Bronchial epithelial cell (primary cell): Measurements from ENCODE around the gene MYH3. TPM values are rescaled to one million over a fixed set of nuclear protein-coding genes. Genes with fewer than 3 reads are reported as not detected.
A peak's percentile ranks its signal among the peaks of the same experiment; 100 is the strongest.
"Not testable (repeated sequence)": the region's sequence is repeated elsewhere in the genome, so short reads cannot be mapped to it uniquely, and the experiment has no call there.

Source experiments
- DNase-seq: peaks from one replicate; pipeline ENCODE4 v3.0.0-alpha.2; 2010; ENCODE audit warnings: low read depth
- FAIRE-seq: peaks from 2 replicates; lab custom pipeline; 2011; peaks lifted over from hg19 to GRCh38; lab: Jason Lieb, UNC
- H3K27me3 ChIP-seq: 2 replicates; pipeline ENCODE4 v1.5.1; 2011; ENCODE audit warnings: low read length; ENCODE audit not compliant: control insufficient read depth, insufficient read depth
- H3K36me3 ChIP-seq: 2 replicates; pipeline ENCODE4 v1.5.1; 2011; ENCODE audit warnings: low read length; ENCODE audit not compliant: control insufficient read depth, insufficient read depth
- H3K4me3 ChIP-seq: 2 replicates; pipeline ENCODE4 v1.5.1; 2011; ENCODE audit warnings: mild to moderate bottlenecking, low read depth, low read length, control low read depth
- CTCF ChIP-seq: IDR thresholded peaks from 2 replicates; pipeline ENCODE4 v1.5.1; 2011; ENCODE audit warnings: mild to moderate bottlenecking, moderate library complexity, low read length, control low read depth, inconsistent platforms; ENCODE audit not compliant: insufficient read depth, severe bottlenecking
- total RNA-seq: library from RNA; depleted of rRNA; stranded (reverse); fragments of >200 nt; gene quantifications from 2 replicates; pipeline ENCODE4 v1.2.1, GENCODE V29; 2014

Gene MYH3
- total RNA-seq, 1 donor from 2014 or later: 1.1 TPM

GRCh38 chr17:10697092-10698081 is 40.3 kb upstream of the MYH3 start, which contains the start of the genes ADPRM and SCO1:
TSS of gene ADPRM (plus strand) at chr17:10697594. CDS start at chr17:10704927, 7,333 bp downstream.
TSS of gene SCO1 (minus strand) at chr17:10697533. CDS start at chr17:10697507, 26 bp downstream.
- FAIRE-seq: no peak

GRCh38 chr17:10695875-10696407 is 38.8 kb upstream of the MYH3 start:
- not testable (repeated sequence) for H3K27me3 ChIP-seq, FAIRE-seq, DNase-seq
- H3K36me3 ChIP-seq: peaks cover 12% of the 10 kb centered on the region
- peak overlapping the region; percentile 92 for H3K4me3 ChIP-seq

More at GRCh38 chr17:10697092-10698081, 40.3 kb upstream of the MYH3 start, which contains the start of the genes ADPRM and SCO1:
- peak; percentile 83 for DNase-seq
- TF ChIP-seq CTCF: peak; percentile 67
- peaks cover 8% of the 10 kb centered on the region for H3K36me3 ChIP-seq
- peak within 1 kb of the TSS; percentile 92 for H3K4me3 ChIP-seq
- no peaks in the 10 kb centered on the region for H3K27me3 ChIP-seq

GRCh38 chr17:10687499-10687898 is 30.4 kb upstream of the MYH3 start:
- FAIRE-seq (no peak), DNase-seq (no peak)
- Histone ChIP-seq H3K36me3 (peaks cover 13% of the 10 kb centered on the region), H3K27me3 (no peaks in the 10 kb centered on the region), H3K4me3 (no peak overlapping the region)
- no peak for TF ChIP-seq CTCF

- peaks cover 17% of the 10 kb centered on the region for H3K36me3 ChIP-seq
- peak; percentile 29 for TF ChIP-seq CTCF
- FAIRE-seq (no peak), DNase-seq (peak; percentile 47)
- H3K27me3 ChIP-seq: no peaks in the 10 kb centered on the region
- H3K4me3 ChIP-seq: no peak overlapping the region
Observed at GRCh38 chr17:10683853-10684252, 26.7 kb upstream of the MYH3 start.

- peaks cover 17% of the 10 kb centered on the region for H3K36me3 ChIP-seq
- no peak for FAIRE-seq
Observed at GRCh38 chr17:10681866-10682446, 24.8 kb upstream of the MYH3 start.

More at GRCh38 chr17:10681866-10682446, 24.8 kb upstream of the MYH3 start:
- H3K4me3 ChIP-seq: no peak overlapping the region
- no peaks in the 10 kb centered on the region for H3K27me3 ChIP-seq
- DNase-seq: no peak
- no peak for TF ChIP-seq CTCF
